Hepatocyte (in vitro differentiated cells): Measurements from ENCODE around the gene BRI3.

Source experiments
- EZH2 ChIP-seq: fragments of 200-600 bp; sonication (generic); IDR thresholded peaks from 2 replicates; pipeline ENCODE4 v1.6.1; 2016; ENCODE audit warnings: antibody characterized with exemption, mild to moderate bottlenecking, borderline replicate concordance
- EZH2phosphoT487 ChIP-seq: fragments of 200-600 bp; sonication (generic); IDR thresholded peaks from one replicate; pipeline ENCODE4 v1.6.1; 2018; ENCODE audit warnings: antibody characterized with exemption, mild to moderate bottlenecking, low read depth, moderate library complexity; ENCODE audit not compliant: unreplicated experiment, severe bottlenecking
- TF ChIP-seq, protein P1 (sequence below): fragments of 200-600 bp; sonication (generic); IDR thresholded peaks from 2 replicates; pipeline ENCODE4 v1.5.1; 2016; ENCODE audit warnings: antibody characterized with exemption, mild to moderate bottlenecking; ENCODE audit not compliant: poor library complexity

DNA sequence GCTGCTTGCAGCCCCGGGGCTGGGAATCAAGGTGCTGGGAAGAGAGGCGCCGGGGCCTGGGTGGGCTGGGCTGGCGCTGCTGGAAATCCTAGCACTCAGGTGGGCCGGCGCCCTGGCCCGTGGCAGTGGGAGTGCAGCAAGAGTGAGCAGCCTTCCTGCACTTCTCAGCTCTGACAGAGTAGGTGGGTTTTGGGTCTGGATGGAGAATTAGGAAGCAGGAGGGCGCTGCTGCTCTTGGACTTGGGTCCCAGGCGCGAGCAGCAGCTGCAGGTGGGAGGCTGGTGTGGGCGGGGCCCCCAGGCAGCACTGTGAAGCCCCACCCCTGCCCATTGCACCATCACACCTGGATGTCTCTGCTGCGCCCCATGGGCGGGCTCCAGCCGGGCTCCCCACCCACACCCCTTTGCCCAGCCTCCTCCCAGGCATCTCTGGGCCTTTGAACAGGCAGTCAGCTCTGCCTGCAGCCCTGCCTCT, 6.0 kb downstream of the BRI3 start:
- TF ChIP-seq, protein P1, sequence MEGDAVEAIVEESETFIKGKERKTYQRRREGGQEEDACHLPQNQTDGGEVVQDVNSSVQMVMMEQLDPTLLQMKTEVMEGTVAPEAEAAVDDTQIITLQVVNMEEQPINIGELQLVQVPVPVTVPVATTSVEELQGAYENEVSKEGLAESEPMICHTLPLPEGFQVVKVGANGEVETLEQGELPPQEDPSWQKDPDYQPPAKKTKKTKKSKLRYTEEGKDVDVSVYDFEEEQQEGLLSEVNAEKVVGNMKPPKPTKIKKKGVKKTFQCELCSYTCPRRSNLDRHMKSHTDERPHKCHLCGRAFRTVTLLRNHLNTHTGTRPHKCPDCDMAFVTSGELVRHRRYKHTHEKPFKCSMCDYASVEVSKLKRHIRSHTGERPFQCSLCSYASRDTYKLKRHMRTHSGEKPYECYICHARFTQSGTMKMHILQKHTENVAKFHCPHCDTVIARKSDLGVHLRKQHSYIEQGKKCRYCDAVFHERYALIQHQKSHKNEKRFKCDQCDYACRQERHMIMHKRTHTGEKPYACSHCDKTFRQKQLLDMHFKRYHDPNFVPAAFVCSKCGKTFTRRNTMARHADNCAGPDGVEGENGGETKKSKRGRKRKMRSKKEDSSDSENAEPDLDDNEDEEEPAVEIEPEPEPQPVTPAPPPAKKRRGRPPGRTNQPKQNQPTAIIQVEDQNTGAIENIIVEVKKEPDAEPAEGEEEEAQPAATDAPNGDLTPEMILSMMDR = no peak
- TF ChIP-seq EZH2phosphoT487 (no peak), EZH2 (no peak)
